GM12891 (cell line): Measurements from ENCODE around the gene BBS10.

Source experiments
- POLR2A ChIP-seq: IDR thresholded peaks from 2 replicates; pipeline ENCODE4 v1.6.1; 2011; ENCODE audit warnings: low read depth, low read length, control low read depth
- POLR2AphosphoS5 ChIP-seq: IDR thresholded peaks from 2 replicates; pipeline ENCODE4 v1.6.1; 2011; ENCODE audit warnings: low read depth, low read length, control low read depth
- SPI1 ChIP-seq: IDR thresholded peaks from 2 replicates; pipeline ENCODE4 v1.6.1; 2011; ENCODE audit warnings: low read depth, low read length, control low read depth
- TAF1 ChIP-seq: IDR thresholded peaks from 2 replicates; pipeline ENCODE4 v1.6.1; 2011; ENCODE audit warnings: low read depth, low read length, control low read depth

DNA sequence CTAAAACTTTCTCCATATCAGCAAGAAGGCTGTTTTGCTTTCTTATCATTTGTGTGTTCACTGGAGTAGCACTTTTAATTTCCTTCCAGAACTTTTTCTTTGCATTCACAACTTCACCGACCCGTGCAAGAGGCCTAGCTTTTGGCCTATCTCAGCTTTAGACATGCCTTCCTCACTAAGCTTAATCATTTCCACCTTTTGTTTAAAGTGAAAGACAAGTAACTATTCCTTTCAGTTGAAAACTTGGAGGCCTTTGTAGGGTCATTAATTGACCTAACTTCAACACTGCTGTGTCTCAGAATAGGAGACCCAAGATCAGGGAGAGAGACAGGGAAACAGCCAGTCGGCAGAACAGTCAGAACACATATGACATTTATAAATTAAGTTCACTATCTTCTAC lies 39.3 kb downstream of the BBS10 start:
- TF ChIP-seq POLR2AphosphoS5 (no peak), POLR2A (no peak), SPI1 (no peak), TAF1 (no peak)
